ENCODE data around the gene WFIKKN2.
"Not testable (repeated sequence)": the region's sequence is repeated elsewhere in the genome, so short reads cannot be mapped to it uniquely, and the experiment has no call there.

Gene WFIKKN2

GRCh38 chr17:50835301-50836234 lies at the start of gene WFIKKN2:
TSS of gene WFIKKN2 (plus strand) at chr17:50835586. CDS start at chr17:50835938, 352 bp downstream.
- DNase-seq = no peak

- DNase-seq = no peak
Measured at GRCh38 chr17:50785946-50786570, 49.3 kb upstream of the WFIKKN2 start.

- DNase-seq = no peak
Measured at GRCh38 chr17:50787106-50787505, 48.3 kb upstream of the WFIKKN2 start.

- DNase-seq = no peak
Measured at GRCh38 chr17:50790618-50791017, 44.8 kb upstream of the WFIKKN2 start.

GRCh38 chr17:50792132-50792531 lies 43.3 kb upstream of the WFIKKN2 start:
- DNase-seq = no peak

- DNase-seq = no peak
Measured at GRCh38 chr17:50793007-50793406, 42.4 kb upstream of the WFIKKN2 start.

GRCh38 chr17:50794361-50794760 lies 41.0 kb upstream of the WFIKKN2 start:
- DNase-seq = no peak

GRCh38 chr17:50797135-50797810 lies 38.1 kb upstream of the WFIKKN2 start:
- DNase-seq = no peak

- no peak for DNase-seq
Measured at GRCh38 chr17:50798424-50799288, 36.7 kb upstream of the WFIKKN2 start.

- DNase-seq = no peak
Measured at GRCh38 chr17:50799582-50799981, 35.8 kb upstream of the WFIKKN2 start.

GRCh38 chr17:50800196-50800700 lies 35.1 kb upstream of the WFIKKN2 start:
- no peak for DNase-seq

- DNase-seq = no peak
Measured at GRCh38 chr17:50802609-50803571, 32.5 kb upstream of the WFIKKN2 start.

- DNase-seq = no peak
Measured at GRCh38 chr17:50803676-50804075, 31.7 kb upstream of the WFIKKN2 start.

- DNase-seq = not testable (repeated sequence)
Measured at GRCh38 chr17:50804749-50805475, 30.5 kb upstream of the WFIKKN2 start.

- DNase-seq = no peak
Measured at GRCh38 chr17:50805486-50805885, 29.9 kb upstream of the WFIKKN2 start.

- no peak for DNase-seq
Measured at GRCh38 chr17:50806141-50806643, 29.2 kb upstream of the WFIKKN2 start.

GRCh38 chr17:50807009-50807408 lies 28.4 kb upstream of the WFIKKN2 start:
- DNase-seq = no peak

GRCh38 chr17:50807675-50808074 lies 27.7 kb upstream of the WFIKKN2 start:
- no peak for DNase-seq

- DNase-seq = no peak
Measured at GRCh38 chr17:50808413-50808812, 27.0 kb upstream of the WFIKKN2 start.

GRCh38 chr17:50808888-50809287 lies 26.5 kb upstream of the WFIKKN2 start:
- no peak for DNase-seq

All from stimulated activated CD4-positive, alpha-beta T cell treated with anti-CD3 and anti-CD28 coated beads, Interleukin-2, amount 100 ng/mL, for 48 hours (primary cell).